HCT116 (cell line): ENCODE measurements around the gene MUSK. TPM values are rescaled to one million over a fixed set of nuclear protein-coding genes. Genes with fewer than 3 reads are reported as not detected.

Experiments used
- ATAC-seq: fragments of 200-7000 bp; cut with Tn5 transposase; 2 replicates; pipeline ENCODE4 v1.9.1; 2020; ENCODE audit warnings: mild to moderate bottlenecking, moderate library complexity
- BruUV-seq: library from RNA; stranded (reverse); fragments of 400-500 nt; replicated peaks from 2 replicates; lab custom pipeline; 2021; lab: Mats Ljungman, UMichigan
- CTCF ChIA-PET: fragments of 300-600 bp; sonication (Branson Sonifier 250); formaldehyde crosslinking; loops from one replicate; lab custom pipeline; 2021; ENCODE audit warnings: antibody characterized with exemption; lab: Charles Lee
- POLR2A ChIA-PET: fragments of 300-600, 350-600 bp; sonication (Branson Sonifier 250); formaldehyde crosslinking; loops from one replicate; lab custom pipeline; 2021; ENCODE audit warnings: antibody characterized with exemption; lab: Charles Lee
- RAD21 ChIA-PET, 2 experiments: fragments of 300-600 bp; sonication (Branson Sonifier 250); formaldehyde crosslinking; loops; one replicate each; lab custom pipeline; 2023; ENCODE audit warnings: low total read pairs in 2 of 2; ENCODE audit not compliant: uncharacterized antibody in 2 of 2, unreplicated experiment in 2 of 2, low non-redundant PET in 1 of 2; lab: Charles Lee
- DNase-seq: peaks from one replicate; pipeline ENCODE4 v3.0.0-alpha.2; 2010; ENCODE audit warnings: low read depth, low spot score
- H2AFZ ChIP-seq: fragments of 200-600 bp; shearing (Covaris generic), sonication (generic); 2 replicates; pipeline ENCODE4 v1.6.1; 2017; ENCODE audit warnings: low read depth, mixed run types, mixed read lengths, antibody characterized with exemption, low read length; ENCODE audit not compliant: poor library complexity, severe bottlenecking
- H3K27ac ChIP-seq: 2 replicates; pipeline ENCODE4 v1.5.1; 2012; ENCODE audit warnings: low read depth, low read length
- H3K27me3 ChIP-seq: fragments of 200-600 bp; sonication (generic); 2 replicates; pipeline ENCODE4 v1.6.1; 2016; ENCODE audit warnings: mixed run types, low read length, mixed read lengths; ENCODE audit not compliant: insufficient read depth
- H3K36me3 ChIP-seq, 2 experiments: fragments of 200-500 bp in 1 of 2; fragments of 200-600 bp in 1 of 2; sonication (Bioruptor generic) in 1 of 2; sonication (generic) in 1 of 2; 2 replicates each; pipeline versions ENCODE4 v1.5.1 to v1.6.1; 2014 to 2016; ENCODE audit warnings: low read length in 2 of 2, inconsistent platforms in 1 of 2, mixed read lengths in 1 of 2, mixed run types in 1 of 2; ENCODE audit not compliant: insufficient read depth in 2 of 2, control insufficient read depth in 1 of 2
- H3K4me1 ChIP-seq, 2 experiments: fragments of 200-600 bp in 1 of 2; sonication (generic) in 1 of 2; 2 replicates each; pipeline versions ENCODE4 v1.5.1 to v1.6.1; 2012 to 2017; ENCODE audit warnings: low read length in 2 of 2, inconsistent platforms in 1 of 2, mild to moderate bottlenecking in 1 of 2, mixed read lengths in 1 of 2, mixed run types in 1 of 2, moderate library complexity in 1 of 2; ENCODE audit not compliant: insufficient read depth in 2 of 2, control insufficient read depth in 1 of 2
- H3K4me2 ChIP-seq: fragments of 200-600 bp; sonication (generic); 2 replicates; pipeline ENCODE4 v1.6.1; 2017; ENCODE audit warnings: mixed run types, low read length, mixed read lengths
- H3K4me3 ChIP-seq, 2 experiments: fragments of 200-600 bp in 1 of 2; sonication (generic) in 1 of 2; replicated peaks in 1 of 2; 2 replicates each; pipeline ENCODE4 v1.5.1; 2011 to 2016; ENCODE audit warnings: low read length in 2 of 2, control low read depth in 1 of 2, low read depth in 1 of 2, mild to moderate bottlenecking in 1 of 2, mixed read lengths in 1 of 2, mixed run types in 1 of 2
- H3K79me2 ChIP-seq: fragments of 200-600 bp; sonication (generic); 2 replicates; pipeline ENCODE4 v1.6.1; 2017; ENCODE audit warnings: mild to moderate bottlenecking, mixed run types, low read length, moderate library complexity, mixed read lengths; ENCODE audit not compliant: insufficient read depth
- H3K9ac ChIP-seq: fragments of 200-600 bp; sonication (generic); 2 replicates; pipeline ENCODE4 v1.6.1; 2016; ENCODE audit warnings: low read length, mixed read lengths
- H3K9me2 ChIP-seq: fragments of 200-600 bp; sonication (generic), shearing (Covaris generic); 2 replicates; pipeline ENCODE4 v1.6.1; 2017; ENCODE audit warnings: mixed run types, mild to moderate bottlenecking, moderate library complexity; ENCODE audit not compliant: insufficient read depth
- H3K9me3 ChIP-seq, 2 experiments: fragments of 200-500 bp in 1 of 2; fragments of 200-600 bp in 1 of 2; sonication (Bioruptor generic) in 1 of 2; sonication (generic) in 1 of 2; 2 replicates each; pipeline ENCODE4 v1.6.1; 2014 to 2017; ENCODE audit warnings: low read length in 2 of 2, mixed read lengths in 2 of 2, inconsistent platforms in 1 of 2, low read depth in 1 of 2, mild to moderate bottlenecking in 1 of 2, mixed run types in 1 of 2, moderate library complexity in 1 of 2; ENCODE audit not compliant: control insufficient read depth in 1 of 2, insufficient read depth in 1 of 2
- H4K20me1 ChIP-seq: fragments of 200-600 bp; sonication (generic), shearing (Covaris generic); 2 replicates; pipeline ENCODE4 v1.6.1; 2017; ENCODE audit warnings: mixed run types, mild to moderate bottlenecking, moderate library complexity; ENCODE audit not compliant: insufficient read depth
- CBX3 ChIP-seq: IDR thresholded peaks from 2 replicates; pipeline ENCODE4 v1.6.1; 2012; ENCODE audit warnings: low read depth
- POLR2AphosphoS5 ChIP-seq: IDR thresholded peaks from 2 replicates; pipeline ENCODE4 v1.6.1; 2011; ENCODE audit warnings: mild to moderate bottlenecking, low read depth, low read length, moderate library complexity
- SIN3A ChIP-seq: IDR thresholded peaks from 2 replicates; pipeline ENCODE4 v1.6.1; 2012; ENCODE audit warnings: low read depth
- SP1 ChIP-seq: IDR thresholded peaks from 2 replicates; pipeline ENCODE4 v1.6.1; 2012; ENCODE audit warnings: low read depth
- TCF7L2 ChIP-seq: IDR thresholded peaks from 2 replicates; pipeline ENCODE4 v1.7.0; 2011; ENCODE audit warnings: borderline replicate concordance, inconsistent platforms; ENCODE audit not compliant: insufficient read depth, insufficient read length; ENCODE audit errors: extremely low read depth
- YY1 ChIP-seq: IDR thresholded peaks from 2 replicates; pipeline ENCODE4 v1.6.1; 2011; ENCODE audit warnings: low read length, low read depth, moderate library complexity, mild to moderate bottlenecking; ENCODE audit not compliant: insufficient replicate concordance; ENCODE audit errors: extremely low read depth
- ZBTB33 ChIP-seq: IDR thresholded peaks from 2 replicates; pipeline ENCODE4 v1.6.1; 2011; ENCODE audit warnings: mild to moderate bottlenecking, low read length, moderate library complexity; ENCODE audit not compliant: insufficient replicate concordance; ENCODE audit errors: extremely low read depth
- ZFX ChIP-seq: fragments of 450-650 bp; IDR thresholded peaks from 2 replicates; pipeline ENCODE4 v1.6.1; 2017
- intact Hi-C: fragments of 100-400 bp; cut with micrococcal nuclease; formaldehyde crosslinking; loops from 2 replicates; pipeline ENCODE4 v1.10.0; 2022
- total RNA-seq: library from RNA; stranded (reverse); gene quantifications from one replicate; pipeline ENCODE4 v1.2.1, GENCODE V29; 2021; ENCODE audit not compliant: unreplicated experiment
- TF ChIP-seq, protein P1 (sequence below): IDR thresholded peaks from 2 replicates; pipeline ENCODE4 v1.6.1; 2012; ENCODE audit warnings: low read depth
- TF ChIP-seq, protein P2 (sequence below), 3 experiments: fragments of 200-600 bp in 1 of 3; sonication (generic) in 1 of 3; IDR thresholded peaks in 2 of 3; conservative IDR thresholded peaks in 1 of 3; 2 replicates each; pipeline ENCODE4 v1.5.1; 2012 to 2017; ENCODE audit warnings: low read depth in 2 of 3, low read length in 2 of 3, antibody characterized with exemption in 1 of 3, borderline replicate concordance in 1 of 3, control low read depth in 1 of 3, mild to moderate bottlenecking in 1 of 3, mixed read lengths in 1 of 3, mixed run types in 1 of 3, moderate library complexity in 1 of 3; ENCODE audit not compliant: insufficient read depth in 1 of 3

The MUSK gene
- total RNA-seq, 1 experiment from 2014 or later: not detected

GRCh38 chr9:110714314-110714713 is 45.7 kb downstream of the MUSK start:
- intact Hi-C loops: no loop called here
- CTCF ChIA-PET: no interaction called here

GRCh38 chr9:110728058-110728457 is 59.5 kb downstream of the MUSK start:
- no peaks in the 10 kb centered on the region for H3K36me3 ChIP-seq
- H3K4me3 ChIP-seq: no peak overlapping the region
- no peak overlapping the region for H3K27ac ChIP-seq
- H3K4me2 ChIP-seq: no peak overlapping the region
- RAD21 ChIA-PET: no interaction called here
- no peaks in the 10 kb centered on the region for H3K9me3 ChIP-seq
- CTCF ChIA-PET: no interaction called here
- no peak for DNase-seq
- ATAC-seq: no peak
- no TSS peak for BruUV-seq
- no peaks in the 10 kb centered on the region for H4K20me1 ChIP-seq
- no peak overlapping the region for H2AFZ ChIP-seq
- no peak overlapping the region for H3K9ac ChIP-seq
- H3K4me1 ChIP-seq: no peaks in the 10 kb centered on the region
- H3K27me3 ChIP-seq: no peaks in the 10 kb centered on the region
- H3K79me2 ChIP-seq: no peaks in the 10 kb centered on the region
- POLR2A ChIA-PET: no interaction called here
- H3K9me2 ChIP-seq: no peaks in the 10 kb centered on the region
- intact Hi-C loops: no loop called here
- TF ChIP-seq, protein P1, sequence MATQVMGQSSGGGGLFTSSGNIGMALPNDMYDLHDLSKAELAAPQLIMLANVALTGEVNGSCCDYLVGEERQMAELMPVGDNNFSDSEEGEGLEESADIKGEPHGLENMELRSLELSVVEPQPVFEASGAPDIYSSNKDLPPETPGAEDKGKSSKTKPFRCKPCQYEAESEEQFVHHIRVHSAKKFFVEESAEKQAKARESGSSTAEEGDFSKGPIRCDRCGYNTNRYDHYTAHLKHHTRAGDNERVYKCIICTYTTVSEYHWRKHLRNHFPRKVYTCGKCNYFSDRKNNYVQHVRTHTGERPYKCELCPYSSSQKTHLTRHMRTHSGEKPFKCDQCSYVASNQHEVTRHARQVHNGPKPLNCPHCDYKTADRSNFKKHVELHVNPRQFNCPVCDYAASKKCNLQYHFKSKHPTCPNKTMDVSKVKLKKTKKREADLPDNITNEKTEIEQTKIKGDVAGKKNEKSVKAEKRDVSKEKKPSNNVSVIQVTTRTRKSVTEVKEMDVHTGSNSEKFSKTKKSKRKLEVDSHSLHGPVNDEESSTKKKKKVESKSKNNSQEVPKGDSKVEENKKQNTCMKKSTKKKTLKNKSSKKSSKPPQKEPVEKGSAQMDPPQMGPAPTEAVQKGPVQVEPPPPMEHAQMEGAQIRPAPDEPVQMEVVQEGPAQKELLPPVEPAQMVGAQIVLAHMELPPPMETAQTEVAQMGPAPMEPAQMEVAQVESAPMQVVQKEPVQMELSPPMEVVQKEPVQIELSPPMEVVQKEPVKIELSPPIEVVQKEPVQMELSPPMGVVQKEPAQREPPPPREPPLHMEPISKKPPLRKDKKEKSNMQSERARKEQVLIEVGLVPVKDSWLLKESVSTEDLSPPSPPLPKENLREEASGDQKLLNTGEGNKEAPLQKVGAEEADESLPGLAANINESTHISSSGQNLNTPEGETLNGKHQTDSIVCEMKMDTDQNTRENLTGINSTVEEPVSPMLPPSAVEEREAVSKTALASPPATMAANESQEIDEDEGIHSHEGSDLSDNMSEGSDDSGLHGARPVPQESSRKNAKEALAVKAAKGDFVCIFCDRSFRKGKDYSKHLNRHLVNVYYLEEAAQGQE: no peak
- TF ChIP-seq SIN3A: no peak
- TF ChIP-seq YY1: no peak
- no peak for TF ChIP-seq SP1
- TF ChIP-seq CBX3: no peak
- no peak for TF ChIP-seq TCF7L2
- TF ChIP-seq, protein P2, sequence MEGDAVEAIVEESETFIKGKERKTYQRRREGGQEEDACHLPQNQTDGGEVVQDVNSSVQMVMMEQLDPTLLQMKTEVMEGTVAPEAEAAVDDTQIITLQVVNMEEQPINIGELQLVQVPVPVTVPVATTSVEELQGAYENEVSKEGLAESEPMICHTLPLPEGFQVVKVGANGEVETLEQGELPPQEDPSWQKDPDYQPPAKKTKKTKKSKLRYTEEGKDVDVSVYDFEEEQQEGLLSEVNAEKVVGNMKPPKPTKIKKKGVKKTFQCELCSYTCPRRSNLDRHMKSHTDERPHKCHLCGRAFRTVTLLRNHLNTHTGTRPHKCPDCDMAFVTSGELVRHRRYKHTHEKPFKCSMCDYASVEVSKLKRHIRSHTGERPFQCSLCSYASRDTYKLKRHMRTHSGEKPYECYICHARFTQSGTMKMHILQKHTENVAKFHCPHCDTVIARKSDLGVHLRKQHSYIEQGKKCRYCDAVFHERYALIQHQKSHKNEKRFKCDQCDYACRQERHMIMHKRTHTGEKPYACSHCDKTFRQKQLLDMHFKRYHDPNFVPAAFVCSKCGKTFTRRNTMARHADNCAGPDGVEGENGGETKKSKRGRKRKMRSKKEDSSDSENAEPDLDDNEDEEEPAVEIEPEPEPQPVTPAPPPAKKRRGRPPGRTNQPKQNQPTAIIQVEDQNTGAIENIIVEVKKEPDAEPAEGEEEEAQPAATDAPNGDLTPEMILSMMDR (IDR thresholded peaks at IDR 0.05 in 2 of 3, conservative IDR thresholded peaks at IDR 0.05 in 1 of 3; ENCODE audit: borderline replicate concordance in 1 of 3, insufficient read depth in 1 of 3, low read depth in 2 of 3, low read length in 2 of 3): no peak

More at GRCh38 chr9:110714314-110714713, 45.7 kb downstream of the MUSK start:
- Histone ChIP-seq H3K4me3 (no peak overlapping the region), H3K27me3 (no peaks in the 10 kb centered on the region), H3K4me1 (peaks cover 9 to 14% of the 10 kb centered on the region in 2 experiments; a peak in 3 of 4 replicates), H2AFZ (peak overlapping the region; percentile 75), H3K9me3 (no peaks in the 10 kb centered on the region), H3K36me3 (no peaks in the 10 kb centered on the region), H3K9ac (no peak overlapping the region), H3K4me2 (peak overlapping the region; percentile 24), H3K79me2 (no peaks in the 10 kb centered on the region), H3K9me2 (no peaks in the 10 kb centered on the region), H4K20me1 (no peaks in the 10 kb centered on the region), H3K27ac (no peak overlapping the region)
- RAD21 ChIA-PET: no interaction called here
- no peak for DNase-seq
- peak; percentile 34; the same call in 1 of the 2 replicates for ATAC-seq
- BruUV-seq: no TSS peak
- POLR2A ChIA-PET: interaction anchor here (1.6 kb wide), 1 partner anchor 12 kb away, joined by 3 read pairs; no protein-coding TSS in a partner anchor
- TF ChIP-seq ZFX (no peak), POLR2AphosphoS5 (no peak), ZBTB33 (no peak)
